Left forelimb (tissue), 1 donor: ENCODE results near the gene B3GNT8.
"Not testable (repeated sequence)": the region's sequence is repeated elsewhere in the genome, so short reads cannot be mapped to it uniquely, and the experiment has no call there.

Experiments
- DNase-seq: peaks from one replicate; pipeline ENCODE4 v3.0.0-alpha.2; 2018; ENCODE audit warnings: low spot score

The B3GNT8 gene, protein sequence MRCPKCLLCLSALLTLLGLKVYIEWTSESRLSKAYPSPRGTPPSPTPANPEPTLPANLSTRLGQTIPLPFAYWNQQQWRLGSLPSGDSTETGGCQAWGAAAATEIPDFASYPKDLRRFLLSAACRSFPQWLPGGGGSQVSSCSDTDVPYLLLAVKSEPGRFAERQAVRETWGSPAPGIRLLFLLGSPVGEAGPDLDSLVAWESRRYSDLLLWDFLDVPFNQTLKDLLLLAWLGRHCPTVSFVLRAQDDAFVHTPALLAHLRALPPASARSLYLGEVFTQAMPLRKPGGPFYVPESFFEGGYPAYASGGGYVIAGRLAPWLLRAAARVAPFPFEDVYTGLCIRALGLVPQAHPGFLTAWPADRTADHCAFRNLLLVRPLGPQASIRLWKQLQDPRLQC

GRCh38 chr19:41426952-41427646 is at the start of gene B3GNT8:
Gene B3GNT8 (minus strand): TSS chr19:41427374. CDS start chr19:41426778, 596 bp downstream.
- DNase-seq: peak; percentile 83

- no peak for DNase-seq
Measured at GRCh38 chr19:41476583-41476982, 49.4 kb upstream of the B3GNT8 start.

DNA sequence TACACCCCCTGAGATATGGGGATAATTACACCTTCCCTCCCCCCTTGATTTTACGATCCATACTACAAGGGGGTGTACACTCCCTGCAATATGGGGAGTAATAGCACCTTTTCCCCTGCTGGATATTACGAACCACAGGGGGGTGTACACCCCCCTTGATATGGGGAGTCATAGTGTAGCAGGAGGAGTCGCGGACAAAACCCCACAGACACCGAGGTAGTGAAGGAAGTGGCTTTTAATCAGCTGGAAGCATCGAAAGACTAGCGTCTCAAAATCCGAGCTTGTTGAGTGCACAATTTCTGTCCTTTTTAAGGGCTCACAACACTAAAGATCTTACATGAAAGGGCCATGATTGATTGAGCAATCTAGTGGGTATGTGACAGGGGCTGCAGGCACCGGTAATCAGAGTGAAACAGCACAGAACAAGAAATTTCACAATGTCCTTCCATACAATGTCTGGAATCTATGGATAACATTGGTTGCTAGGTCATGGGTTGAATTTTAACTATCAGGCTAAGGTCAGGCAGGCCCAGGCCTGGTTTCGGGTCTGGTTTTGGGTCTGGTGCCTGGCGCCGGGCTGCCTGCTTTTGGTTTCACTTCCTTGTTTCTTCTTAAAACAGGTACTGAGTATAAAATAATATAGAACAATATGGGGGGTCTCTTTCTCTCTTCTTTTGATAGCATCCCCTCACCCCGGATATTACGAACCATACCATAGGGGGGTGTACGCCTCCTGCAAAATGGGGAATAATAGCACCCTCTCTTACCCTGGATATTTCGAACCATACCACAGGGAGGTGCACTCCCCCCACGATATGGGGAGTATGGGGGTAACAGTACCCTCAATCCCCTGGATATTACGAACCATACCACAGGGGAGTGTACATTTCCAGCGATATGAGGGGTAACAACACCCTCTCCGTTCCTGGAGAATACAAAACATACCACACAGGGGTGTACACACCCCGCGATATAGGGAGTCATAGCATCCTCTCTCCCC is 36.4 kb upstream of the B3GNT8 start:
- DNase-seq: not testable (repeated sequence)

GRCh38 chr19:41462497-41462896 is 35.3 kb upstream of the B3GNT8 start:
- DNase-seq: no peak

- no peak for DNase-seq
Measured at GRCh38 chr19:41457241-41457640, 30.1 kb upstream of the B3GNT8 start.

GRCh38 chr19:41456342-41456918 is 29.3 kb upstream of the B3GNT8 start:
- no peak for DNase-seq

- no peak for DNase-seq
Measured at GRCh38 chr19:41455936-41456335, 28.8 kb upstream of the B3GNT8 start.

- no peak for DNase-seq
Measured at GRCh38 chr19:41452584-41453275, 25.6 kb upstream of the B3GNT8 start.

DNA sequence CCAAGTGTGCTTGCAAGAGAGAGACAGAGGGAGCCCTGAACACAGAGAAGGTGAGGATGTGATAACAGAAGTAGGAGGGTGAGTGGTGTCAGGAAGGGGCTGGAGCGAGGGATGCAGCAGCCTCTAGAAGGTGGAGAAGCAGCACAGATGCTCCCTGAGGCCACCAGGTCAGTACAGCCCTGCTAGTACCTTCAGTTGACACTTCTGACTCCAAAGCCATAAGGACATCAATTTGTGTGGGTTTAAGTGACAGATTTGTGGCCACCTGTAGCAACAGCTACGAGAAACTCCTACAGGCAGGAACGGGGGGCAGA is 22.6 kb upstream of the B3GNT8 start:
- DNase-seq: no peak

DNA sequence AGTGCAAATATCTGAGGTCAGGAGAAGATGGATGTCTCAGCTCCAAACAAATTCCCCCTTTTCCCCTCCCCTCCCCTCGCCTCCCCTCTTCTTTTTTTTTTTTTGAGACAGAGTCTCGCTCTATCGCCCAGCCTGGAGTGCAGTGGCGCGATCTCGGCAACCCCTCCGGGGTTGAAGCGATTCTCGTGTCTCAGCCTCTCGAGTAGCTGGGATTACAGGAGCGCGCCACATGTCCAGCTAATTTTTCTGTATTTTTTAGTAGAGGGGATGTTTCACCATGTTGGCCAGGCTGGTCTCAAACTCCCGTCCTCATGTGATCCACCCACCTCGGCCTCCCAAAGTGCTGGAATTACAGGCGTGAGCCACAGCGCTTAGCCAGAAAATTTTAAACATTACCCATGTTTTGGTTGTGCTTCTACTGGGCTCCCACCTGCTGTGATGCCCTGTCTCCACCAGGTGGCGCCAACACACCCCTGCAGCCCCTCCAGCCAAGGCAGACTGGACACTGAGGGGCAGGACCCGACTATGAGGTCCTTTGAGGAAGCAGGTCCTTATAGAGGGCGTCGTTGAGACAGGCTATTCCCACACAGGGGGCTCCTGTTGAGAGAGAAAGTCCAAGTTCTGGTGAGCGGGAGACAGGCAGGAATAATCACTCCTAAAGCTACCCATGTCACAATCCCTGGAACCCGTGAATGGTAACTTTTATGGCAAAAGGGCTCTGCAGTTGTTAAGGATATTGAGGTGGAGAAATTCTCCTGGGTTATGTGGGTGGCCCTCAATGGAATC is 22.1 kb upstream of the B3GNT8 start:
- DNase-seq: peak; percentile 80

DNA sequence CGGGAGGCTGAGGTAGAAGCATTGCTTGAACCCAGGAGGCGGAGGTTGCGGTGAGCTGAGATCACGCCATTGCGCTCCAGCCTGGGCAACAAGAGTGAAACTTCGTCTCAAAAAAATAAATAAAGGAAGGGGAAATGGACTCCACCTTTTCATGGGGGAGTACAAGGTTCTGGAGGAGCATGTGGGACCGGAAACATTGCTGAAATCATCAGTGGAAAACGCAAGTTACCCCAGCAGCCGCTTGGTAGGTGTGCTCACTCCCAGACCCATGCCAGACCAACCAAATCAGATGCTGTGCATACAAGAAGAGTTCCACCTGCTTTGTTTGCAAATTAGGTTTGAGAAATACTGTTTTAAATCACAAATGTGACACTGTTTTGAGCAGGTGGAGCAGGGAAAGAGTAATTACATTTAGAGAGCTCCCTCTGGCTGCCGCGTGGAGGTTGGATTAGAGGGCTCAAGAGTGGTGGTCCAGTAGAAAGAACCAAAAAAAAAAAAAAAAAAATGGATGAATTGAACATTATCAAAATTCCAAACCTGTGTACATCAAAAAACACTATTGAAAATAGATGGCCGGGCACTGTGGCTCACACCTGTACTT is 20.7 kb upstream of the B3GNT8 start:
- no peak for DNase-seq

DNA sequence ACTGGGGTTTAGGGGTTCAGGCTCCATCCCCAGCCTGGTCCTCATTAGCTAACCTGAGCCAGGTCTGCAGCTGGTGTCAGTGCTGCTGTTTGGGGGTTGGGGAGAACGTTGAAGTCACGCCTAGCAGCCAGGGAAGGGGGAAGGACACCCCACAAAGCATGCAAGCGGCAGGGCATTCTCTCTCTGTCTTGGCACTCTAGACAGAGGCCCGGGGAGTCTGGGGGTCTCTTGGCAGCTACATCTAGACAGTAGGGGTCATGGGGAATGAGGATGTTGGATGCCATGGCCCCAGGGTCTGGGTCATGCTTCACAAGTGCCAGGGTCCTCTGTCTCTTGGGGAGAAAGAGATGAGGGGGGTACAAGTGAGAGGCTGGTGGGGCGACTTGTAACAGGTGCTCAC is 18.4 kb upstream of the B3GNT8 start:
- DNase-seq: no peak

GRCh38 chr19:41443813-41444455 is 16.8 kb upstream of the B3GNT8 start:
- no peak for DNase-seq

GRCh38 chr19:41442473-41443355 is 15.5 kb upstream of the B3GNT8 start, which contains the start of gene ERICH4:
Gene ERICH4 (plus strand): TSS chr19:41443156. CDS start chr19:41443170, 14 bp downstream.
- no peak for DNase-seq

- no peak for DNase-seq
Measured at GRCh38 chr19:41441321-41441945, 14.3 kb upstream of the B3GNT8 start.

DNA sequence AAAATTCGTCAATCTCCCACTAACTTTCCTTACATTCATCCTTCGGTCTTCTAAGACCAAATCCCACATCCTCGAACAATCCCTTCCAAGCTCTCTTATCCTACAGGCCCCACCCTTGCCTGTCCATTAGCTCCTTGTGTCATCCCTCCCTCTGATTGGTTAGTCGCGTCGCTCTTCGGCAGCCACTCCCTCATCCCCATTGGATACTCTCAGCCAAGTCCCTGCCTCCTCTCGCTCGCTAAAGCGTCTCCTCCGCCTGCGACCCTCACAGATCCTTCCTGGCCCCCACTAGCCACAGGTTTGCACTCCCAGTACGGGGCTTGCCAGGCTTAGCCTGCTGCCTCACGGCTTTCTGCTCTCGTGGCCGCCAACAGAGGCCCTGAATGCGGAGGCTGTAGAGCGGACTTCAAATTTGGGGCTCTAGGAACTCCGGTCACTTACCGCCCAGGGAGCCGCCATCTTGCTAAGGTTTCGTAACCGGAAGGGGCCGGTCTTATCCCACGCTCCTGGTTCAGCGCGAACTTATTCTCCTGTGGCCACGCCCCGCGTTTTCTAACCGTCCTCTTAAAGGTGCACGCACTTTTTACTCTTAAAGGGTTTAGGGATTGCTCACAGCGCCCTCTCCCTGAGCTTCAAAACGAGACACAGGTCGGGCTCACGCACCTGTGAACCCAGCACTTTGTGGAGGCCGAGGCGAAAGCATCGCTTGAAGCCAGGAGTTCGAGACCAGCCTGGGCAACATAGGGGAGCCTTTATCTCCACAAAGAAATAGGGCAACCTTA is 12.5 kb upstream of the B3GNT8 start, which contains the start of gene DMAC2:
TSS of gene DMAC2 (minus strand) at position 472 of the 782 bp plus-strand sequence. CDS start at position 459, 13 bp downstream.
- peak; percentile 97 for DNase-seq
